ENCODE results near the gene PRKCH.

GRCh38 chr14:61476754-61477410 lies 155.5 kb downstream of the PRKCH start:
- TF ChIP-seq CTCF (IDR thresholded peaks at IDR 0.05) (peak in 1 of 3 experiments; percentile 3), POLR2AphosphoS5 (IDR thresholded peaks at IDR 0.05; ENCODE audit: insufficient read depth in 1 of 2, low read depth in 1 of 2) (peak; percentile 48 to 96)
